HUES48 (cell line): ENCODE results near the gene TRAM2.

Source experiments
- H3K27ac ChIP-seq: one replicate; pipeline ENCODE4 v1.7.0; 2013; ENCODE audit warnings: low read depth, low read length, inconsistent platforms
- H3K27me3 ChIP-seq: 2 replicates; pipeline ENCODE4 v1.6.1; 2013; ENCODE audit warnings: mild to moderate bottlenecking, low read length; ENCODE audit not compliant: control insufficient read depth, insufficient read depth
- H3K36me3 ChIP-seq: 2 replicates; pipeline ENCODE4 v1.6.1; 2013; ENCODE audit warnings: low read length; ENCODE audit not compliant: control insufficient read depth, insufficient read depth
- H3K4me1 ChIP-seq: 2 replicates; pipeline ENCODE4 v1.6.1; 2013; ENCODE audit warnings: mild to moderate bottlenecking, low read length; ENCODE audit not compliant: control insufficient read depth, insufficient read depth
- H3K4me3 ChIP-seq: 2 replicates; pipeline ENCODE4 v1.5.1; 2013; ENCODE audit warnings: mild to moderate bottlenecking, low read depth, low read length
- H3K9ac ChIP-seq: 2 replicates; pipeline ENCODE4 v1.6.1; 2013; ENCODE audit warnings: mild to moderate bottlenecking, low read depth, low read length, moderate library complexity
- H3K9me3 ChIP-seq: 2 replicates; pipeline ENCODE4 v1.6.1; 2013; ENCODE audit warnings: low read length; ENCODE audit not compliant: control insufficient read depth, insufficient read depth

The TRAM2 gene

GRCh38 chr6:52537001-52537753, 39.7 kb downstream of the TRAM2 start:
- no peak overlapping the region for H3K9ac ChIP-seq
- no peaks in the 10 kb centered on the region for H3K27me3 ChIP-seq
- H3K9me3 ChIP-seq = no peaks in the 10 kb centered on the region
- 0 out of 2 replicates have a peak, but pooled peaks cover 5% of the 10 kb centered on the region for H3K36me3 ChIP-seq
- no peak overlapping the region for H3K27ac ChIP-seq
- H3K4me1 ChIP-seq = peaks cover 26% of the 10 kb centered on the region
- no peak overlapping the region for H3K4me3 ChIP-seq

- H3K9ac ChIP-seq = no peak overlapping the region
- no peaks in the 10 kb centered on the region for H3K27me3 ChIP-seq
- no peak overlapping the region for H3K4me3 ChIP-seq
- 0 out of 2 replicates have a peak, but pooled peaks cover 5% of the 10 kb centered on the region for H3K36me3 ChIP-seq
- H3K27ac ChIP-seq = no peak overlapping the region
- no peaks in the 10 kb centered on the region for H3K9me3 ChIP-seq
- peaks cover 31% of the 10 kb centered on the region for H3K4me1 ChIP-seq
These were observed 40.4 kb downstream of the TRAM2 start for GRCh38 chr6:52536424-52536916.

- H3K4me3 ChIP-seq = no peak overlapping the region
- H3K9me3 ChIP-seq = no peaks in the 10 kb centered on the region
- 0 out of 2 replicates have a peak, but pooled peaks cover 5% of the 10 kb centered on the region for H3K36me3 ChIP-seq
- H3K27ac ChIP-seq = no peak overlapping the region
- H3K9ac ChIP-seq = no peak overlapping the region
- H3K4me1 ChIP-seq = peaks cover 34% of the 10 kb centered on the region
- H3K27me3 ChIP-seq = no peaks in the 10 kb centered on the region
These were observed 41.0 kb downstream of the TRAM2 start for GRCh38 chr6:52535711-52536423.

GRCh38 chr6:52534966-52535390, 41.9 kb downstream of the TRAM2 start:
- H3K36me3 ChIP-seq = 0 out of 2 replicates have a peak, but pooled peaks cover 5% of the 10 kb centered on the region
- H3K9me3 ChIP-seq = no peaks in the 10 kb centered on the region
- H3K9ac ChIP-seq = no peak overlapping the region
- no peak overlapping the region for H3K4me3 ChIP-seq
- no peaks in the 10 kb centered on the region for H3K27me3 ChIP-seq
- H3K27ac ChIP-seq = no peak overlapping the region
- peaks cover 27% of the 10 kb centered on the region for H3K4me1 ChIP-seq

- Histone ChIP-seq H3K27ac (no peak overlapping the region), H3K4me3 (no peak overlapping the region), H3K36me3 (0 out of 2 replicates have a peak, but pooled peaks cover 5% of the 10 kb centered on the region), H3K4me1 (peaks cover 21% of the 10 kb centered on the region), H3K9me3 (no peaks in the 10 kb centered on the region), H3K27me3 (no peaks in the 10 kb centered on the region), H3K9ac (no peak overlapping the region)
These were observed 42.5 kb downstream of the TRAM2 start for GRCh38 chr6:52534363-52534762.

- Histone ChIP-seq H3K27me3 (no peaks in the 10 kb centered on the region), H3K9me3 (no peaks in the 10 kb centered on the region), H3K36me3 (0 out of 2 replicates have a peak, but pooled peaks cover 5% of the 10 kb centered on the region), H3K9ac (no peak overlapping the region), H3K27ac (no peak overlapping the region), H3K4me1 (peaks cover 18% of the 10 kb centered on the region), H3K4me3 (no peak overlapping the region)
These were observed 43.4 kb downstream of the TRAM2 start for GRCh38 chr6:52533491-52533890.

GRCh38 chr6:52532457-52532856, 44.4 kb downstream of the TRAM2 start:
- Histone ChIP-seq H3K36me3 (0 out of 2 replicates have a peak, but pooled peaks cover 5% of the 10 kb centered on the region), H3K9me3 (no peaks in the 10 kb centered on the region), H3K27ac (no peak overlapping the region), H3K4me1 (peaks cover 18% of the 10 kb centered on the region), H3K4me3 (no peak overlapping the region), H3K9ac (no peak overlapping the region), H3K27me3 (no peaks in the 10 kb centered on the region)

- H3K9me3 ChIP-seq = no peaks in the 10 kb centered on the region
- no peak overlapping the region for H3K27ac ChIP-seq
- no peak overlapping the region for H3K9ac ChIP-seq
- no peak overlapping the region for H3K4me3 ChIP-seq
- H3K36me3 ChIP-seq = 0 out of 2 replicates have a peak, but pooled peaks cover 5% of the 10 kb centered on the region
- H3K4me1 ChIP-seq = peaks cover 18% of the 10 kb centered on the region
- H3K27me3 ChIP-seq = no peaks in the 10 kb centered on the region
These were observed 45.0 kb downstream of the TRAM2 start for GRCh38 chr6:52531834-52532233.

GRCh38 chr6:52531396-52531795, 45.5 kb downstream of the TRAM2 start:
- Histone ChIP-seq H3K27me3 (no peaks in the 10 kb centered on the region), H3K9me3 (no peaks in the 10 kb centered on the region), H3K9ac (no peak overlapping the region), H3K4me1 (peaks cover 14% of the 10 kb centered on the region), H3K4me3 (no peak overlapping the region), H3K27ac (no peak overlapping the region), H3K36me3 (0 out of 2 replicates have a peak, but pooled peaks cover 5% of the 10 kb centered on the region)

- 0 out of 2 replicates have a peak, but pooled peaks cover 5% of the 10 kb centered on the region for H3K36me3 ChIP-seq
- no peak overlapping the region for H3K27ac ChIP-seq
- no peaks in the 10 kb centered on the region for H3K27me3 ChIP-seq
- H3K9me3 ChIP-seq = no peaks in the 10 kb centered on the region
- H3K9ac ChIP-seq = no peak overlapping the region
- no peak overlapping the region for H3K4me3 ChIP-seq
- peaks cover 8% of the 10 kb centered on the region; the same call in 1 of the 2 replicates for H3K4me1 ChIP-seq
These were observed 46.5 kb downstream of the TRAM2 start for GRCh38 chr6:52530351-52530750.

GRCh38 chr6:52529311-52529710, 47.5 kb downstream of the TRAM2 start:
- Histone ChIP-seq H3K9ac (no peak overlapping the region), H3K27me3 (no peaks in the 10 kb centered on the region), H3K4me1 (peaks cover 13% of the 10 kb centered on the region; the same call in 1 of the 2 replicates), H3K36me3 (no peaks in the 10 kb centered on the region), H3K4me3 (no peak overlapping the region), H3K27ac (no peak overlapping the region), H3K9me3 (no peaks in the 10 kb centered on the region)
